HG03039 (cell line): ENCODE results near the gene EXOC2.
A peak's percentile ranks its signal among the peaks of the same experiment; 100 is the strongest.

Experiments used
- ATAC-seq: cut with Tn5 transposase; IDR thresholded peaks from one replicate; pipeline ENCODE4 v1.9.1; 2021; ENCODE audit warnings: mild to moderate bottlenecking, moderate library complexity; ENCODE audit not compliant: unreplicated experiment

The EXOC2 gene

GRCh38 chr6:474453-475185, 218.3 kb downstream of the EXOC2 start:
- peak; percentile 77 for ATAC-seq

DNA sequence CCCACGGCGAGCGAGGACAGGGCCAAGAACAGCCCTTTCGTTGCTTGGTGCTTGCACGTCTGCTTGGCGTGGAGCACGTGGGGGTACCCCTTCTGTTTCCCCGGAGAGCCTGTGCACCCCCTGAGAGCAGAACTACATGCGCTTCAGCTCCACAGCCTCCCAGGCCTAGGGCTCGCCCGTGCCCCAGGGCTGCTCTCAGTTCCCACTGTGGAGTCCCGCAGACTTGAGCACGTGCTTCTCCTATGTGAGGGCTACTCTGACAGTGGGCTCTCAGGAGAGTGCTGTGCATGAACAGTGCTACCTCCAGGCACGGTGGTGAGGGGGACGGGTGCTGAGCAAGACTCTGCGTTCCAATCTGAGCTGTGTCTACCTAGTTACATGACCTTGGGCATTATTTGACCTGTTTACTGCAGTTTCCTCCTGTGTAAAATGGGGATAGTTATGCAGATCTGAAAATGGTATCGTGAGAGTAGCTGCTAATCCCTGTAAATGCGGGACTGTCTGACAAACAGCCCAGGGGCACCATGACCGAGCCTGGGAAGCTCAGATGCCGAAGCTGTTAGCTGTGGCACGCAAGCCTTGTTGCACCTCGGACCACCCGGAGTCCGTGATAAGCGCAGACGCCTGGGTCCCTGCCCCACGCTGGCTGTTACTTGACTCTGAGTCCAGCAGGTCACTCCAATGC, 219.0 kb downstream of the EXOC2 start:
- no peak for ATAC-seq

GRCh38 chr6:473356-473755, 219.6 kb downstream of the EXOC2 start:
- ATAC-seq = no peak

- no peak for ATAC-seq
Observed at GRCh38 chr6:470901-471448, 222.0 kb downstream of the EXOC2 start.

GRCh38 chr6:470051-470900, 222.7 kb downstream of the EXOC2 start:
- ATAC-seq = no peak

- no peak for ATAC-seq
Observed at GRCh38 chr6:467671-468082, 225.3 kb downstream of the EXOC2 start.

GRCh38 chr6:467111-467510, 225.8 kb downstream of the EXOC2 start:
- ATAC-seq = no peak

DNA sequence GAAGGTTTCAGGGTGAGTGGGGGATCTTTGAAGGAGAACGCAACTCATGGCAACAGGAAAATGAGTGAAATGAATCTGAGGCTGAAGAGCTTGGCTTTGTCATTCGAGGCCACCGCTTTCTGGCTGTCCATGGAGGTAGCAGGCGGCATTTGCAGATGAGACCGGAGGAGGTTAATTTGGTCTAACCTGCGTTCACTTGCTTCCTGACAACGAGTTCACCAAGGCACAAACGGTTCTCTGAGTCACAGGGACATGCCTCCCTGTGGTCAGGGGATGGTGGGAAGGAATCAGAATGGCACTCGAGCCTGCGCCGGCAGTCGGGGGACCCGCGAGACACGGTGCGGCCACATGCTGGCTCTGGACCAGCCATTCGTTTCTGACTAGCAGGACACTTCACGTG, 226.4 kb downstream of the EXOC2 start:
- no peak for ATAC-seq

DNA sequence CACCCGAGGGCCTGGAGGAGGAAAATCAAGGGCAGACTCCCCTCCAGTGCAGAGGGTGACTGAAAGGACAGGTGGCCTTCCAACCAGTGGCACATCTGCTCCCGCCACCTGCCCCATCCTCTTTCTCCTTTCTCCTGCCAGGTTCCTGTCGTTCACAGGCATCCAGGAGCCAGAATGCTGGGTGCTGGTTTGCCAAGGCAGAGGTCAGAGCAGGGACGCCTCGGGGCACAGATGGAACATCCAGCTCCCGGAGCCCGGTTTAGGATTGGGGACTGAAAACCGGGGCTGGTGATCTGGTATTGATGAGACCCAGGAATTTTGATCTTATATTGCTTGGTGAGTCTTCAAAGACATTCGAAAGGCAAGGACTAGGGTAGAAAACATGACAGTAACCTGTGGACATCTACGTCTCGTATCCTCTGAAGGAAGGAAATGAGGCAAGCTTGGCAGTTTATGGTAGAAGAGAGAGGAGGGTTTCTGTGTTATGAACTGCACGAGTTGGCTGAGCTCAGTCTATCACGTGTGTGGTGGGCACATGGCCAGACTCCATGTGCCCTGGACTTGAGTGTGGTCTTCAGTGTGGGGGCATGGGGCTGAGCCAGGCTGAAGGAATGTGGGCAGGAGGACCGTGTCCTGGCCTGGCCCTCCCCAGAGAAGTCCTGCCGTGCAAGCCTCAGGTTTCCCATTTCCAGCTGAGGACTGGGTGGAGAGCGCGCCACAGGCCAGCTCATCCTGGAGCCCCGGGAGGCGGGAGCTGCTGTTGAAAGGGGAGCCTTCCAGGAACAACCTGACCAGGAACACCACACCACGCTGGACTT, 227.2 kb downstream of the EXOC2 start:
- no peak for ATAC-seq

- ATAC-seq = no peak
Observed at GRCh38 chr6:456887-457286, 236.1 kb downstream of the EXOC2 start.

GRCh38 chr6:456358-456867, 236.5 kb downstream of the EXOC2 start:
- ATAC-seq = no peak

DNA sequence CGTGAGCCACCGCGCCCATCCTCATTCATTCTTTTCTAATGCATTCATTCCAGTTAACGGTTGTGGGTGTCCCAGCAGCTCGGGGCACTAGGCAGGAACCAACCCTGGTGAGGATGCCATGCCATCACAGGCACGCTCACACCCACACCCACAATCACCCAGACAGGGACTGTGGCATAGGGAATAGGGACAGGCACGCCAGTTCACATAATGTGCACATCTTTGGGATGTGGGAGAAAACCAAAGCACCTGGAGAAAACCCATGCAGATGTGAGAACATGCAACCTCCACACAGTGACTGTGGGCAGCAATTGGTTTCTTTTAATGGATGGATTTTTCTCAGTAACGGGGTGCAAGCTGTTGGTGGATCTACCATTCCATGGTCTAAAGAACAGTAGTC, 237.1 kb downstream of the EXOC2 start:
- ATAC-seq = no peak

DNA sequence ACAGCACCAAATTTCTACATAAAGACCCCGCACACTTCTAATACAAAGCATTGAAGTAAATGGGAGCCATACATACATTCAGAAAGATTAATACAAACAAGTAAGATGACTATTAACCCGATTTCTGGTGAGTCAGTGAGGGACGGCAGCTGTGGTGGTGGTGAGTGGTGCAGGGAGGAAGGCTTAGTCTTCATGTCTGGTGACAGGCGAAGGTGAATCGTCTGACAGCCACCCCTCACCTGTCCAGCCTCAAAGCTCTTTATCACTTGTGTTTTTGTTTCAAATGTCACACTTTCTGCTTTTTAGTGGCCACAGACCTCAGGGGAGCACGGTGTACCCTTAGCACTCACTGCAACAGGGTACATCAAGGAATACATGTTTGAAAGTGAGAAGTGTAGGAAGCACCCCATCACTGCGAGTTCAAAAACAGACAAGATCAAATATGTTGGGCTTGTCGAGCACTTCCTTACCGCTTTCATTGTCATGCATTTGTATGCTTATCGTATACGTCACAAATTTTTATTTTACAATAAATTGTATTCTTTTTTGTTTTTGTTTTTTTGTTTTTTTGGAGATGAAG, 237.8 kb downstream of the EXOC2 start:
- no peak for ATAC-seq

DNA sequence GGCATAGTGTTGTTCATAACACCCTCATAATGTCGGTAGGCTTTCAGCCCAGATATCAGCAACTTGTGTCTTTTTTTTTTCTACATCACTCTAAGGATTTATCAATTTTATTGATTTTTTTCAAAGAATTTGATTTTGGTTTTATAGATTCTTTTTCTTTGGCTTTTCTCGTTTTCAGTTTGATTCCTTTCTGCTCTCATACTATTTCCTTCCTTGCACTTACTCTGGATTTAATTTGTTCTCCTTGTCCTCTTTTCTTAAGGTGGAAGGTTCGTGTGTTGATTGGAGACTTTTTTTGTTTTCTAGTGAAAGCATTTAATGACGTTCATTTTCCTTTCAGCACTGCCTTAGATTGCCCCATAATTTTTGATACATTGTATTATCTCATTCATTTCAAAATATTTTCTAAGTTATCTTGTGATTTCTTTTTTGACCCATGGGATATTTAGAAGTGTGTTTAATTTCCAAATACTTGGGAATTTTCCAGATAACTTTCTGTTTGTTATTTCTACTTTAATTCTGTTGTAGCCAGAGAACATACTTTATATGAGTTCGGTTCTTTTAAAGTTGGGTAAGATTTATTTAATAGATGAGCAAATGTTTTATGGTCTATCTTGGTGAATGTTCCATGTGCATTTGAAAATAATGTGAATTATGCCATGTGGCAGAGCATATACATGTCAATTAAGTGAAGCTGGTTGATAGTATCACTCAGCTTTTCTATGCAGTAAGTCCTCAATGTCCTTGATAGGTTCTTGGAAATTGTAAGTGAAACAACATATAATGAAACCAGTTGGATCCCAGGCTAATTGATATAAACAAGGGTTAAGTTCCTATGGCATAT, 238.6 kb downstream of the EXOC2 start:
- ATAC-seq = no peak

DNA sequence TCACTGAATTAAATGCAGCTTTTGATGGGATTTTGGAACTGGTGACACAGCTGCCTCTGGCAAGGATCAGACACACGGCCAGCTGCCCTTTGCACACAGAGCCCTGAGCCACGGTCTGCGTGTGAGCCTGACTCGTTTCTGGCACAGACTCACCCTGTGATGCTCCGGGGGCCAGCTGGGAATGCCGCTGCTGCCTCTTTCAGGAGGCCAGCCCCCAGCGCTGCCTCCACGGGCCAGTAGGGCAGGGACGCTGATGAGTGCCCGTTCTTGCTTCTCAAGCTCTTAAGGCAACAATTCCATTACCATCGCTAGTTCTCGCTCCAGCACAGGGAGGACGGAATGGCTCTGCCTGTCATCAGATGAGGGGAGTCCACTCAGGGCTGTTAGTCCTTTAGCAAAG, 239.8 kb downstream of the EXOC2 start:
- ATAC-seq = no peak

- no peak for ATAC-seq
Observed at GRCh38 chr6:452301-453067, 240.5 kb downstream of the EXOC2 start.

DNA sequence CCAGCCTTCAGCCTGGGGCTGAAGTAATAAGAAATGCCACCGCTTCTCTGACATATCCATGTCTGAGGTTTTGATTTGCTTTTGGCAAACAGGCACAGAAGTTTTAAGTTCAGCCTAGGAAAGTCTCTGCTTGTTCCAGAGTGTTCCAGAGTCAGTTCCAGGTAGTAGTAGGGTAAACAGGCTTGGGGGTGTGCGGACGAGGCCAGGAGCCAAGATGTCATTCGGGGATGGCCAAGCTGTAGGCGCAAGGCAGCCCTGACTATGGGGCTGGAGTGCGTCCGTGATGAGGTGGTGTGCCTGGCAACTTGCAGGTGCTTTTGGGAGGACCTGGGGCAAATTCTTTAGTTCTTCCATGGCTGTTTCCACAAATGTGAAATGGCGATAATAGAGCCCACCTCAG, 241.1 kb downstream of the EXOC2 start:
- ATAC-seq = no peak

GRCh38 chr6:451336-451735, 241.6 kb downstream of the EXOC2 start:
- ATAC-seq = no peak
